Keratinocyte (primary cell): ENCODE results near the gene ATP5F1D. TPM values are rescaled to one million over a fixed set of nuclear protein-coding genes. Genes with fewer than 3 reads are reported as not detected.
A peak's percentile ranks its signal among the peaks of the same experiment; 100 is the strongest.

ENCODE experiments used
- DNase-seq: peaks from one replicate; pipeline ENCODE4 v3.0.0-alpha.2; 2011; ENCODE audit warnings: low read depth, missing footprints, low spot score
- FAIRE-seq: peaks from 2 replicates; lab custom pipeline; 2011; peaks lifted over from hg19 to GRCh38; lab: Jason Lieb, UNC
- H2AFZ ChIP-seq: 2 replicates; pipeline ENCODE4 v1.6.0; 2012; ENCODE audit warnings: low read length, control low read depth, inconsistent platforms; ENCODE audit not compliant: control insufficient read depth
- H3K27ac ChIP-seq: 2 replicates; pipeline ENCODE4 v1.5.1; 2011; ENCODE audit warnings: low read length; ENCODE audit not compliant: control insufficient read depth, insufficient read depth
- H3K27me3 ChIP-seq: 3 replicates; pipeline ENCODE4 v1.6.0; 2011; ENCODE audit warnings: low read length; ENCODE audit not compliant: control insufficient read depth, insufficient read depth; ENCODE audit errors: extremely low read depth
- H3K36me3 ChIP-seq, 2 experiments: 2 replicates in 1 of 2; 3 replicates in 1 of 2; pipeline ENCODE4 v1.5.1; 2011; ENCODE audit warnings: low read length in 2 of 2, mild to moderate bottlenecking in 1 of 2; ENCODE audit not compliant: control insufficient read depth in 2 of 2, insufficient read depth in 2 of 2; ENCODE audit errors: extremely low read depth in 1 of 2
- H3K4me1 ChIP-seq: 3 replicates; pipeline ENCODE4 v1.5.1; 2011; ENCODE audit warnings: low read length; ENCODE audit not compliant: control insufficient read depth, insufficient read depth; ENCODE audit errors: extremely low read depth
- H3K4me2 ChIP-seq: 3 replicates; pipeline ENCODE4 v1.6.0; 2011; ENCODE audit warnings: low read depth, low read length; ENCODE audit not compliant: control insufficient read depth, insufficient read depth; ENCODE audit errors: extremely low read depth
- H3K4me3 ChIP-seq, 3 experiments: fragments of 200-600 bp in 1 of 3; sonication (generic) in 1 of 3; 2 replicates in 2 of 3; 3 replicates in 1 of 3; pipeline ENCODE4 v1.5.1; 2011 to 2016; ENCODE audit warnings: low read length in 3 of 3, mild to moderate bottlenecking in 3 of 3, control low read depth in 2 of 3, inconsistent platforms in 1 of 3, low read depth in 1 of 3, mixed read lengths in 1 of 3, mixed run types in 1 of 3, moderate library complexity in 1 of 3; ENCODE audit not compliant: control insufficient read depth in 2 of 3, insufficient read depth in 2 of 3; ENCODE audit errors: extremely low read depth in 1 of 3
- H3K79me2 ChIP-seq: 2 replicates; pipeline ENCODE4 v1.6.0; 2012; ENCODE audit warnings: low read length; ENCODE audit not compliant: control insufficient read depth, insufficient read depth
- H3K9ac ChIP-seq: 3 replicates; pipeline ENCODE4 v1.6.0; 2011; ENCODE audit warnings: low read length; ENCODE audit not compliant: control insufficient read depth, insufficient read depth; ENCODE audit errors: extremely low read depth
- H3K9me1 ChIP-seq: 3 replicates; pipeline ENCODE4 v1.6.0; 2011; ENCODE audit warnings: low read length; ENCODE audit not compliant: control insufficient read depth, insufficient read depth; ENCODE audit errors: extremely low read depth
- H3K9me3 ChIP-seq: 2 replicates; pipeline ENCODE4 v1.5.1; 2012; ENCODE audit warnings: low read depth, low read length; ENCODE audit not compliant: control insufficient read depth
- H4K20me1 ChIP-seq: 3 replicates; pipeline ENCODE4 v1.6.0; 2011; ENCODE audit warnings: low read length; ENCODE audit not compliant: control insufficient read depth, insufficient read depth; ENCODE audit errors: extremely low read depth
- CTCF ChIP-seq, 3 experiments: IDR thresholded peaks in 1 of 3; conservative IDR thresholded peaks in 1 of 3; optimal IDR thresholded peaks in 1 of 3; 2 replicates in 2 of 3; 3 replicates in 1 of 3; pipeline versions ENCODE3 to v1.5.1; 2011; ENCODE audit warnings: low read length in 3 of 3, mild to moderate bottlenecking in 3 of 3, moderate library complexity in 2 of 3, control low read depth in 1 of 3, inconsistent platforms in 1 of 3; ENCODE audit not compliant: insufficient read depth in 2 of 3; ENCODE audit errors: extremely low read depth in 1 of 3
- EZH2 ChIP-seq: IDR thresholded peaks from one replicate; pipeline ENCODE4 v1.6.1; 2012; ENCODE audit warnings: inconsistent platforms, mild to moderate bottlenecking, low read length, moderate library complexity
- dilution Hi-C: fragments of 300-500 bp; cut with MboI; formaldehyde crosslinking; loops from one replicate; pipeline ENCODE4 v1.7.0; 2020; ENCODE audit warnings: low sequenced_read_pairs; ENCODE audit not compliant: extremely low pct_ligation_motif_present
- polyA plus RNA-seq, 5 experiments: library from polyadenylated mRNA; depleted of rRNA in 3 of 5; stranded (reverse) in 3 of 5; stranded (forward) in 1 of 5; unstranded in 1 of 5; fragments of >200 nt; gene quantifications; 1 replicate in 1 of 5; 2 replicates in 3 of 5; 3 replicates in 1 of 5; pipeline versions ENCODE4 v1.2.1 to v1.2.3, GENCODE V29; 2011 to 2012; ENCODE audit warnings: missing spikeins in 2 of 5, low read depth in 1 of 5, low replicate concordance in 1 of 5

Gene ATP5F1D
- polyA plus RNA-seq, 1 donor (not counting 4 experiments of a cell fraction or from before 2014, with no cell fraction given) = 51.3 TPM

DNA sequence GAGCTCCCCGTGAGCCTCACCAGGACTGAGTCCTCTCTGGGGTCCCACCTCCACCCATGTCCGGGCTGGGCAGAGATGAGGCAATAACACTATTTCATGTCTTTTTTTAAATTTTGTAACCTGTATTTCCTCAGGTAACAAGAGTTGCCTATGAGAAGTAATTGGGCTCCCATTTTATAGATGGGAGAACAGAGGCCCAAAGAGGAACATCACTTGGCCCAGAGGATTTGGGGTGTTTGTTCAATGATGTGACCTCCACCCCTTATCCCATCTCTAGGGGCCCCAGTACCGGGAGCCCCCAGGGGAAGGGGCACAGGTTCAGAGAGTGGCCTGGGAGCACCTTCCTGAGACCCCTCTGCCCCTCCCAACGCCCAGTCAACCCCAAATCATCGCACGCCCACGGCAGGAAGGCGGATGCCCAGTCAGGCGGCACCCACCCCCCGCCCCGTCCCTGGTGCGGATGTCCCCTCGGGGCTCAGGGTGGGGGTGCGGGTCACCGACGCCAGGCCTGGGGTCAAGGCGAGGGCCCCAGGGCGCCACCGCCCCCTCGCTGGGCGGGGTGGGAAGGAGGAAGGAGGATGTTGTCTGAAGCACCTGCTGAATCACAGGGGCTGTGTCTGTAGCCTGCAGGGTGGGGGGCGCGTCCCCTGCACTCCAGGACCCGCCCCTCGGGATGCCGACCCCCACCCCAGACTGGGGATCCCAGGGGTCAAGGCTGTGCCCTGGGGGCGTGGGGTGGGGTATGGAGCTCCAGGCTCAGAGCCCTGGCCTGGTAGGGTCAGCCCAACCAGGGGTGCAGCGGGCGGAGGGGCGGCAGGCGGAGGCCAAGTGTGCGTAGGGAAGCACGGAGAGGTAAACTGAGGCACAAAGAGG lies 18.6 kb downstream of the ATP5F1D start:
- H3K27ac ChIP-seq = peak overlapping the region; percentile 58
- no peaks in the 10 kb centered on the region for H3K27me3 ChIP-seq
- peak overlapping the region; percentile 52 for H3K9ac ChIP-seq
- dilution Hi-C loops = no loop called here
- no peak overlapping the region for H2AFZ ChIP-seq
- H3K79me2 ChIP-seq = peaks cover 24% of the 10 kb centered on the region
- TF ChIP-seq CTCF (optimal IDR thresholded peaks at IDR 0.05 in 1 of 3, IDR thresholded peaks at IDR 0.05 in 1 of 3, conservative IDR thresholded peaks at IDR 0.05 in 1 of 3; ENCODE audit: extremely low read depth in 1 of 3, insufficient read depth in 2 of 3, low read length in 3 of 3) = no peak
- no peak for TF ChIP-seq EZH2
- H3K4me1 ChIP-seq = peaks cover 62% of the 10 kb centered on the region
- no peak for FAIRE-seq
- no peak overlapping the region for H3K4me3 ChIP-seq
- H4K20me1 ChIP-seq = peaks cover 12% of the 10 kb centered on the region
- peak overlapping the region; percentile 22 for H3K4me2 ChIP-seq
- DNase-seq = no peak
- H3K9me3 ChIP-seq = no peaks in the 10 kb centered on the region
- peaks cover 2% of the 10 kb centered on the region for H3K9me1 ChIP-seq
- H3K36me3 ChIP-seq = peaks cover 17 to 36% of the 10 kb centered on the region in 2 experiments

DNA sequence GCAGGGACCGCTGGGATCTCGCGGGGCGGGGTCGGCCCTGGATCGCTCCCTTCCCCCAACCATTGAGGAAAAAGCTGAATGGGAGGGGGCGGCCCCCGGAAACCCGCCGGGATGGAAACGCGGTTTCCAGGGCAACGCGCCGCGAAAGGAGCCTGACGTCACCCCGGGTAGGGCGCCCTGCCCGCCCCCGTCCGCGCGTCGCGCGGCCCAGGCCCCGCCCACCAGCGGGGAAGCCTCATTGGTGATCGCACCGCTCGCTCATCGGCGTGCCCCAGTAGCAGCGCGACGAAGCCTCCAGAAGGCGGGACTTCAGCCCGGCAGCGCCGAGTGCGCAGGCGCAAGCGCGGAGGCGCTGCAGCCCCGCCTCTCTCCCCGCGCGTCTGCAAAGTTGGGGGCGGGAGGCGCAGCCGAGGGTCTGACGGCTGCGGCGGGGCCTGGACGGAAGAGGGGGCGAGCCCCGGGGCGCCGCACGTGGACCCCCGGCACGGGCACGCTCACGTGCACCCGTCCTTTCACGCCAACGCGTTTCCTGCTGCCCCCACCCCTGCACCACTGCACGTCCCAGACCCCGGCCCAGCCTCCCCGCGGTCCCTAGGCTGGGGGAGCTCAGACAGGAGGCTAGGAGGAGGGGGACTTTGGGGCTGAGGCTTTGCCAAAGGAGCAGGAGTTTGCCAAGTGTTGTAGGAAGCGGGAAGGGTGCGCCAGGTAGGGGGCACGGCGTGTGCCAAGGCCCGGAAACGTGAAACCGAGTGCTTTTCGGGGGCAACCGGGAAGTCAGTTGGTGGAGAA lies 19.4 kb downstream of the ATP5F1D start:
- no peak for FAIRE-seq
- H3K4me1 ChIP-seq = peaks cover 69% of the 10 kb centered on the region
- dilution Hi-C loops = no loop called here

More for the DNA sequence above, 19.4 kb downstream of the ATP5F1D start:
- peaks cover 2% of the 10 kb centered on the region for H3K9me1 ChIP-seq
- DNase-seq = no peak
- H3K79me2 ChIP-seq = peaks cover 16% of the 10 kb centered on the region
- H3K9ac ChIP-seq = peak overlapping the region; percentile 88
- H3K36me3 ChIP-seq = peaks cover 12 to 29% of the 10 kb centered on the region in 2 experiments
- H3K4me3 ChIP-seq = peak overlapping the region; percentile 76 to 90 (median 90)
- peaks cover 12% of the 10 kb centered on the region for H4K20me1 ChIP-seq
- TF ChIP-seq CTCF (optimal IDR thresholded peaks at IDR 0.05 in 1 of 3, IDR thresholded peaks at IDR 0.05 in 1 of 3, conservative IDR thresholded peaks at IDR 0.05 in 1 of 3; ENCODE audit: extremely low read depth in 1 of 3, insufficient read depth in 2 of 3, low read length in 3 of 3) (no peak), EZH2 (no peak)
- no peaks in the 10 kb centered on the region for H3K9me3 ChIP-seq
- H2AFZ ChIP-seq = no peak overlapping the region
- no peaks in the 10 kb centered on the region for H3K27me3 ChIP-seq
- H3K27ac ChIP-seq = peak overlapping the region; percentile 89
- H3K4me2 ChIP-seq = peak overlapping the region; percentile 96
